B cell (primary cell): ENCODE data around the gene C11orf86.

Experiments used
- EZH2 ChIP-seq: IDR thresholded peaks from 2 replicates; pipeline ENCODE4 v1.6.1; 2012; ENCODE audit warnings: borderline replicate concordance, low read depth, mild to moderate bottlenecking, moderate library complexity, low read length; ENCODE audit not compliant: insufficient read depth, poor library complexity, severe bottlenecking
- TF ChIP-seq, protein P1 (sequence below): fragments of 200-600 bp; IDR thresholded peaks from one replicate; pipeline ENCODE4 v1.8.0; 2022; ENCODE audit warnings: antibody characterized with exemption, mild to moderate bottlenecking

DNA sequence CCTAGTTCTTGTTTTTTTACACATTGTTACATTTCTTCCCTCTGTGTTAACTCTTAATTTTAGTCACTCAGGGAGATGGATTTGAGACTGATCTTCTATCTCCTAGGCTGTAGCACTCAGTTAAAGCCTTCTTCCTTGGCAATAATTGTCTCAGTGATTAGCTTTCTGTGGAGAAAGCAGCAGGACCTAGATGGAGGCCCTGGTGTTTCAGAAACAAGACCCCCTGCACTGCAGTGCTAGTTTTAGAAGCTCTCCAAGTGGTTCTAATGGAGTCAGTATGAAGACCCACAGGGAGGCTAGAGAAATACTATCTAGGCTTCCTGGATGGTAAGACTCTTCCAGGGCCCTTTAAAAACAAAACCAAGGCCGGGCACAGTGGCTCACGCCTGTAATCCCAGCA is 12.9 kb upstream of the C11orf86 start:
- TF ChIP-seq EZH2, result no peak
- TF ChIP-seq, protein P1, sequence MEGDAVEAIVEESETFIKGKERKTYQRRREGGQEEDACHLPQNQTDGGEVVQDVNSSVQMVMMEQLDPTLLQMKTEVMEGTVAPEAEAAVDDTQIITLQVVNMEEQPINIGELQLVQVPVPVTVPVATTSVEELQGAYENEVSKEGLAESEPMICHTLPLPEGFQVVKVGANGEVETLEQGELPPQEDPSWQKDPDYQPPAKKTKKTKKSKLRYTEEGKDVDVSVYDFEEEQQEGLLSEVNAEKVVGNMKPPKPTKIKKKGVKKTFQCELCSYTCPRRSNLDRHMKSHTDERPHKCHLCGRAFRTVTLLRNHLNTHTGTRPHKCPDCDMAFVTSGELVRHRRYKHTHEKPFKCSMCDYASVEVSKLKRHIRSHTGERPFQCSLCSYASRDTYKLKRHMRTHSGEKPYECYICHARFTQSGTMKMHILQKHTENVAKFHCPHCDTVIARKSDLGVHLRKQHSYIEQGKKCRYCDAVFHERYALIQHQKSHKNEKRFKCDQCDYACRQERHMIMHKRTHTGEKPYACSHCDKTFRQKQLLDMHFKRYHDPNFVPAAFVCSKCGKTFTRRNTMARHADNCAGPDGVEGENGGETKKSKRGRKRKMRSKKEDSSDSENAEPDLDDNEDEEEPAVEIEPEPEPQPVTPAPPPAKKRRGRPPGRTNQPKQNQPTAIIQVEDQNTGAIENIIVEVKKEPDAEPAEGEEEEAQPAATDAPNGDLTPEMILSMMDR, result no peak
